GM12873 (cell line): ENCODE measurements around the gene DACH1.

ENCODE experiments used
- CTCF ChIP-seq: IDR thresholded peaks from 2 replicates; pipeline ENCODE4 v1.5.1; 2012; ENCODE audit warnings: low read depth, mild to moderate bottlenecking, moderate library complexity, low read length, control low read depth; ENCODE audit not compliant: insufficient read depth; ENCODE audit errors: missing control alignments

The DACH1 gene

GRCh38 chr13:71493189-71493588, 373.8 kb downstream of the DACH1 start:
- TF ChIP-seq CTCF: no peak

- TF ChIP-seq CTCF: no peak
Measured at GRCh38 chr13:71492346-71492871, 374.6 kb downstream of the DACH1 start.

GRCh38 chr13:71491010-71491409, 376.0 kb downstream of the DACH1 start:
- no peak for TF ChIP-seq CTCF

- no peak for TF ChIP-seq CTCF
Measured at GRCh38 chr13:71489041-71489440, 378.0 kb downstream of the DACH1 start.

- TF ChIP-seq CTCF: no peak
Measured at GRCh38 chr13:71488201-71488600, 378.8 kb downstream of the DACH1 start.

GRCh38 chr13:71485913-71486312, 381.1 kb downstream of the DACH1 start:
- TF ChIP-seq CTCF: no peak

- TF ChIP-seq CTCF: no peak
Measured at GRCh38 chr13:71483733-71484132, 383.3 kb downstream of the DACH1 start.
